Spleen (tissue), 7 donors: Measurements from ENCODE around the gene KLHL6.

Experiments used
- POLR2A ChIP-seq, 3 donors: fragments of 450-650 bp; IDR thresholded peaks; one replicate each; pipeline ENCODE4 v1.5.1; 2017; ENCODE audit warnings: antibody characterized with exemption in 3 of 3, mild to moderate bottlenecking in 1 of 3
- TF ChIP-seq, protein P1 (sequence below), 11 experiments: fragments of 200-600 bp in 7 of 11; fragments of 450-650 bp in 4 of 11; sonication (generic) in 4 of 11; IDR thresholded peaks in 8 of 11; conservative IDR thresholded peaks in 3 of 11; 1 replicate in 7 of 11; 2 replicates in 4 of 11; pipeline versions ENCODE4 v1.4.0 to v1.8.0; 2016 to 2021; ENCODE audit warnings: antibody characterized with exemption in 11 of 11, inconsistent platforms in 4 of 11, mild to moderate bottlenecking in 1 of 11
- donor health status: DM: no; HTN: no; CAD: no; lungs with moderate emphysema.
- donor health status: DM: no; HTN: no; CAD: no.
- donor health status: DM: no; HTN: no; CAD: no.

GRCh38 chr3:183492849-183493179 lies 62.7 kb downstream of the KLHL6 start:
- TF ChIP-seq POLR2A (IDR thresholded peaks at IDR 0.05): no peak
- TF ChIP-seq, protein P1, sequence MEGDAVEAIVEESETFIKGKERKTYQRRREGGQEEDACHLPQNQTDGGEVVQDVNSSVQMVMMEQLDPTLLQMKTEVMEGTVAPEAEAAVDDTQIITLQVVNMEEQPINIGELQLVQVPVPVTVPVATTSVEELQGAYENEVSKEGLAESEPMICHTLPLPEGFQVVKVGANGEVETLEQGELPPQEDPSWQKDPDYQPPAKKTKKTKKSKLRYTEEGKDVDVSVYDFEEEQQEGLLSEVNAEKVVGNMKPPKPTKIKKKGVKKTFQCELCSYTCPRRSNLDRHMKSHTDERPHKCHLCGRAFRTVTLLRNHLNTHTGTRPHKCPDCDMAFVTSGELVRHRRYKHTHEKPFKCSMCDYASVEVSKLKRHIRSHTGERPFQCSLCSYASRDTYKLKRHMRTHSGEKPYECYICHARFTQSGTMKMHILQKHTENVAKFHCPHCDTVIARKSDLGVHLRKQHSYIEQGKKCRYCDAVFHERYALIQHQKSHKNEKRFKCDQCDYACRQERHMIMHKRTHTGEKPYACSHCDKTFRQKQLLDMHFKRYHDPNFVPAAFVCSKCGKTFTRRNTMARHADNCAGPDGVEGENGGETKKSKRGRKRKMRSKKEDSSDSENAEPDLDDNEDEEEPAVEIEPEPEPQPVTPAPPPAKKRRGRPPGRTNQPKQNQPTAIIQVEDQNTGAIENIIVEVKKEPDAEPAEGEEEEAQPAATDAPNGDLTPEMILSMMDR (IDR thresholded peaks at IDR 0.05 in 8 of 11, conservative IDR thresholded peaks at IDR 0.05 in 3 of 11): no peak
